Measurements from ENCODE around the gene RRH.
"Not testable (repeated sequence)": the region's sequence is repeated elsewhere in the genome, so short reads cannot be mapped to it uniquely, and the experiment has no call there.

The RRH gene

GRCh38 chr4:109847896-109848442, 20.2 kb downstream of the RRH start, which contains the start of gene LRIT3:
Gene LRIT3 (plus strand): TSS chr4:109848107. CDS start chr4:109848202, 95 bp downstream.
- no peak for DNase-seq

GRCh38 chr4:109848501-109848900, 20.7 kb downstream of the RRH start:
- no peak for DNase-seq

GRCh38 chr4:109850601-109851000, 22.8 kb downstream of the RRH start:
- no peak for DNase-seq

- not testable (repeated sequence) for DNase-seq
Measured at GRCh38 chr4:109859426-109860300, 31.9 kb downstream of the RRH start.

GRCh38 chr4:109861271-109861670, 33.5 kb downstream of the RRH start:
- DNase-seq: no peak

- DNase-seq: no peak
Measured at GRCh38 chr4:109861916-109862511, 34.2 kb downstream of the RRH start.

- DNase-seq: no peak
Measured at GRCh38 chr4:109864134-109864533, 36.4 kb downstream of the RRH start.

- DNase-seq: no peak
Measured at GRCh38 chr4:109870061-109870460, 42.3 kb downstream of the RRH start.

GRCh38 chr4:109872065-109872464, 44.3 kb downstream of the RRH start:
- DNase-seq: no peak

GRCh38 chr4:109872950-109873656, 45.3 kb downstream of the RRH start:
- DNase-seq: no peak

- DNase-seq: no peak
Measured at GRCh38 chr4:109873791-109874514, 46.2 kb downstream of the RRH start.

GRCh38 chr4:109875106-109875505, 47.3 kb downstream of the RRH start:
- no peak for DNase-seq

- not testable (repeated sequence) for DNase-seq
Measured at GRCh38 chr4:109875553-109875952, 47.8 kb downstream of the RRH start.

GRCh38 chr4:109876634-109877265, 49.0 kb downstream of the RRH start:
- no peak for DNase-seq

GRCh38 chr4:109877400-109877799, 49.6 kb downstream of the RRH start:
- DNase-seq: no peak

GRCh38 chr4:109878355-109878754, 50.6 kb downstream of the RRH start:
- no peak for DNase-seq

- no peak for DNase-seq
Measured at GRCh38 chr4:109879081-109879480, 51.3 kb downstream of the RRH start.

GRCh38 chr4:109879636-109880314, 52.0 kb downstream of the RRH start:
- DNase-seq: no peak

GRCh38 chr4:109886303-109886702, 58.5 kb downstream of the RRH start:
- DNase-seq: no peak

GRCh38 chr4:109887071-109887470, 59.3 kb downstream of the RRH start:
- no peak for DNase-seq

- DNase-seq: no peak
Measured at GRCh38 chr4:109890076-109890475, 62.3 kb downstream of the RRH start.
